ENCODE results near the gene COL5A2.

The COL5A2 gene

DNA sequence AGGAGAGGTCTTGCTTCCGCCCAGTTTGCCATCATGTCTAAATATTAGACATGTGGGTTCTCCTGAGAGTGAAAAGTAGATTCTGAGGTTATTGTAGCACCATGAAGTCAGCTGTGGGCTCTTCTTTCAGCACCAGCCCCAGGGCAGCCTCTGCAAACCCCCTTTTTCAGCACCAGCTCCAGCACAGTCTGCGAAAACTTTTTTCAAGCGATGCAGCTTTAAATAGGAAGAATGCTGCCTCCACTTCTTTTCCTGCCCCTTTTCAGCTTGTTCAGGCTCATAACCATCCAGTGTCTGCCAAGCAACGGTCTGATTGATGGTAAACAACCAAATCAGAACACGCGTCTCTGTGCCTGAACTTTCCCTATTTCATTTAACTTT lies at the start of gene COL5A2:
Gene COL5A2, minus strand, starts transcription at position 192 of the 381 bp plus-strand sequence. Its CDS starts 157 bp downstream, at position 35.
- CTCF ChIA-PET: no interaction called here
- peak; percentile 7 for DNase-seq (ENCODE audit: extremely low spot score)
- POLR2A ChIA-PET: no interaction called here
- TF ChIP-seq NFRKB (IDR thresholded peaks at IDR 0.05) (no peak), HDGF (IDR thresholded peaks at IDR 0.05; ENCODE audit: borderline replicate concordance) (no peak)
- TF ChIP-seq, protein P1, sequence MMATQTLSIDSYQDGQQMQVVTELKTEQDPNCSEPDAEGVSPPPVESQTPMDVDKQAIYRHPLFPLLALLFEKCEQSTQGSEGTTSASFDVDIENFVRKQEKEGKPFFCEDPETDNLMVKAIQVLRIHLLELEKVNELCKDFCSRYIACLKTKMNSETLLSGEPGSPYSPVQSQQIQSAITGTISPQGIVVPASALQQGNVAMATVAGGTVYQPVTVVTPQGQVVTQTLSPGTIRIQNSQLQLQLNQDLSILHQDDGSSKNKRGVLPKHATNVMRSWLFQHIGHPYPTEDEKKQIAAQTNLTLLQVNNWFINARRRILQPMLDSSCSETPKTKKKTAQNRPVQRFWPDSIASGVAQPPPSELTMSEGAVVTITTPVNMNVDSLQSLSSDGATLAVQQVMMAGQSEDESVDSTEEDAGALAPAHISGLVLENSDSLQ (IDR thresholded peaks at IDR 0.05): peak; percentile 38; the same call in 1 of the 2 replicates

GRCh38 chr2:189226017-189226416 lies 46.5 kb upstream of the COL5A2 start:
- no peak for DNase-seq (ENCODE audit: extremely low spot score)
- TF ChIP-seq TARDBP (IDR thresholded peaks at IDR 0.05): no peak
- CTCF ChIA-PET: no interaction called here
- POLR2A ChIA-PET: no interaction called here

GRCh38 chr2:189225032-189225431 lies 45.5 kb upstream of the COL5A2 start:
- POLR2A ChIA-PET: no interaction called here
- no peak for DNase-seq (ENCODE audit: extremely low spot score)
- TF ChIP-seq FOXA1 (IDR thresholded peaks at IDR 0.05) (no peak), ARNT (IDR thresholded peaks at IDR 0.05) (no peak), L3MBTL2 (conservative IDR thresholded peaks at IDR 0.05) (no peak), SP1 (IDR thresholded peaks at IDR 0.05) (no peak), TARDBP (IDR thresholded peaks at IDR 0.05) (no peak), CTBP1 (IDR thresholded peaks at IDR 0.05; ENCODE audit: borderline replicate concordance) (no peak), SUZ12 (IDR thresholded peaks at IDR 0.05) (no peak), FOXM1 (IDR thresholded peaks at IDR 0.05; ENCODE audit: borderline replicate concordance) (no peak), BHLHE40 (IDR thresholded peaks at IDR 0.05; ENCODE audit: borderline replicate concordance) (no peak), ZNF384 (IDR thresholded peaks at IDR 0.05) (no peak), NFRKB (IDR thresholded peaks at IDR 0.05) (no peak), HDGF (IDR thresholded peaks at IDR 0.05; ENCODE audit: borderline replicate concordance) (no peak), FOXK2 (IDR thresholded peaks at IDR 0.05) (no peak)
- TF ChIP-seq, protein P1 (IDR thresholded peaks at IDR 0.05): no peak
- CTCF ChIA-PET: interaction anchor here (0.5 kb wide), 1 partner anchor 232 kb away, joined by 3 read pairs; no protein-coding TSS in a partner anchor

GRCh38 chr2:189222468-189223105 lies 43.0 kb upstream of the COL5A2 start:
- no peak for TF ChIP-seq ZNF384 (IDR thresholded peaks at IDR 0.05)
- TF ChIP-seq ELF4 (IDR thresholded peaks at IDR 0.05): no peak
- TF ChIP-seq FOXA1 (IDR thresholded peaks at IDR 0.05): no peak
- no peak for TF ChIP-seq FOXM1 (IDR thresholded peaks at IDR 0.05; ENCODE audit: borderline replicate concordance)
- TF ChIP-seq FOXK2 (IDR thresholded peaks at IDR 0.05): no peak
- TF ChIP-seq BHLHE40 (IDR thresholded peaks at IDR 0.05; ENCODE audit: borderline replicate concordance): no peak
- no peak for TF ChIP-seq CTBP1 (IDR thresholded peaks at IDR 0.05; ENCODE audit: borderline replicate concordance)
- no peak for TF ChIP-seq LEF1 (IDR thresholded peaks at IDR 0.05; ENCODE audit: borderline replicate concordance)
- no peak for TF ChIP-seq ARNT (IDR thresholded peaks at IDR 0.05)
- TF ChIP-seq L3MBTL2 (conservative IDR thresholded peaks at IDR 0.05): no peak
- no peak for TF ChIP-seq HDGF (IDR thresholded peaks at IDR 0.05; ENCODE audit: borderline replicate concordance)
- no peak for TF ChIP-seq NFRKB (IDR thresholded peaks at IDR 0.05)
- no peak for TF ChIP-seq TARDBP (IDR thresholded peaks at IDR 0.05)
- TF ChIP-seq SP1 (IDR thresholded peaks at IDR 0.05): no peak
- no peak for TF ChIP-seq SUZ12 (IDR thresholded peaks at IDR 0.05)
- ChIA-PET CTCF (no interaction called here), POLR2A (no interaction called here)
- DNase-seq (ENCODE audit: extremely low spot score): no peak

DNA sequence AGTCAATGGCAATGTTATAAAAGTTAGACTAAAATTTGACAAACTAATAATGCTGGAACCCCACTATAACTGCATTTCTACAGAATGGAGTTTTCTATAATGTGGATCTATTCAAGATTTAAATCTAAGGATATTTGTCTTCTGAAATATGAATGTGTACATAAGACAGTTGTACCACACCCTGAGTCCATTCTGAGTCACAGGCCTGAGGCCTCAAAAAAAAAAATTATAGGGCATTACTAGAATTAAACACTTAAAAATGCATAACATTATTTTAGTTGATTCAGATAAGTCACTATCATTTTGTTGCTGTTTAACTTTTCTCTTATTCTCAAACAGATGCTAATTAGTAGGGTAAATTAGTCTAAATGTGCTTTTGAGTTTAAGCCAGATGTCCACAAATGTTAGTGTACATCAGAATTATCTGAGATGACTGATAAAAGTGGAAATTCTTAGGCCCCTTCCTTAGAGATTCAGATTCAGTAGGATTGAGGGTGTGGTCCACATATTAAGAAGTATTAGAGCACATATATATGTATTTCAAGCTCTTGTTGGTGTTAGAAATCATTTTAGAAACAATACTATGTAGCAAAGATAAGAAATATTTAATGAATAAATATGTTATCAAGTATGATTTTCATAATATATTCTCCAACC lies 42.4 kb upstream of the COL5A2 start:
- DNase-seq (ENCODE audit: extremely low spot score): no peak
- ChIA-PET CTCF (interaction anchor here (0.7 kb wide), 1 partner anchor 11 kb away, joined by 3 read pairs; no protein-coding TSS in a partner anchor), POLR2A (no interaction called here)
- no peak for TF ChIP-seq SP1 (IDR thresholded peaks at IDR 0.05)
- no peak for TF ChIP-seq FOXM1 (IDR thresholded peaks at IDR 0.05; ENCODE audit: borderline replicate concordance)
- TF ChIP-seq BHLHE40 (IDR thresholded peaks at IDR 0.05; ENCODE audit: borderline replicate concordance): no peak
- TF ChIP-seq CTBP1 (IDR thresholded peaks at IDR 0.05; ENCODE audit: borderline replicate concordance): no peak
- no peak for TF ChIP-seq HDGF (IDR thresholded peaks at IDR 0.05; ENCODE audit: borderline replicate concordance)
- no peak for TF ChIP-seq ARNT (IDR thresholded peaks at IDR 0.05)
- TF ChIP-seq ZNF384 (IDR thresholded peaks at IDR 0.05): no peak
- no peak for TF ChIP-seq FOXK2 (IDR thresholded peaks at IDR 0.05)

- ChIA-PET CTCF (interaction anchor here (0.6 kb wide), 1 partner anchor 240 kb away, joined by 4 read pairs; no protein-coding TSS in a partner anchor), POLR2A (no interaction called here)
- no peak for TF ChIP-seq CTBP1 (IDR thresholded peaks at IDR 0.05; ENCODE audit: borderline replicate concordance)
- TF ChIP-seq ELF4 (IDR thresholded peaks at IDR 0.05): no peak
- TF ChIP-seq TARDBP (IDR thresholded peaks at IDR 0.05): no peak
- TF ChIP-seq ZNF384 (IDR thresholded peaks at IDR 0.05): no peak
- no peak for TF ChIP-seq FOXA1 (IDR thresholded peaks at IDR 0.05)
- no peak for TF ChIP-seq L3MBTL2 (conservative IDR thresholded peaks at IDR 0.05)
- TF ChIP-seq SUZ12 (IDR thresholded peaks at IDR 0.05): no peak
- TF ChIP-seq ARNT (IDR thresholded peaks at IDR 0.05): no peak
- no peak for TF ChIP-seq NFRKB (IDR thresholded peaks at IDR 0.05)
- TF ChIP-seq FOXK2 (IDR thresholded peaks at IDR 0.05): no peak
- no peak for TF ChIP-seq BHLHE40 (IDR thresholded peaks at IDR 0.05; ENCODE audit: borderline replicate concordance)
- DNase-seq (ENCODE audit: extremely low spot score): no peak
Observed at GRCh38 chr2:189218236-189218635, 38.7 kb upstream of the COL5A2 start.

GRCh38 chr2:189217541-189217940 lies 38.0 kb upstream of the COL5A2 start:
- TF ChIP-seq LEF1 (IDR thresholded peaks at IDR 0.05; ENCODE audit: borderline replicate concordance): no peak
- peak; percentile 9 for DNase-seq (ENCODE audit: extremely low spot score)
- POLR2A ChIA-PET: no interaction called here
- CTCF ChIA-PET: interaction anchor here (0.6 to 0.7 kb wide), 2 partner anchors 122 to 239 kb away, joined by 4 read pairs; no protein-coding TSS in a partner anchor
